SK-N-SH (cell line): Measurements from ENCODE around the gene CAPN10. TPM values are rescaled to one million over a fixed set of nuclear protein-coding genes. Genes with fewer than 3 reads are reported as not detected.

Experiments used
- CTCF ChIA-PET: fragments of 300-600, 350-600 bp; formaldehyde crosslinking; extraction: SDS; loops from one replicate; lab custom pipeline; 2021; lab: Yijun Ruan, JAX
- POLR2A ChIA-PET: fragments of 350-600 bp; sonication (Branson Sonifier 250); formaldehyde crosslinking; extraction: SDS; loops from one replicate; lab custom pipeline; 2020; ENCODE audit warnings: antibody characterized with exemption, inconsistent platforms; lab: Yijun Ruan, JAX
- DNase-seq: peaks from one replicate; pipeline ENCODE4 v3.0.0; 2012
- H2AFZ ChIP-seq: fragments of 200-600 bp; sonication (generic); 2 replicates; pipeline ENCODE4 v1.8.1; 2016; ENCODE audit warnings: antibody characterized with exemption, mild to moderate bottlenecking, low read depth
- H3F3A ChIP-seq: fragments of 200-600 bp; sonication (generic); replicated peaks from 2 replicates; pipeline ENCODE3; 2016; ENCODE audit warnings: antibody characterized with exemption, mild to moderate bottlenecking; ENCODE audit not compliant: insufficient read depth
- H3K27ac ChIP-seq, 2 experiments: fragments of 200-500 bp in 1 of 2; fragments of 200-600 bp in 1 of 2; sonication (Bioruptor generic) in 1 of 2; sonication (generic), shearing (Covaris generic) in 1 of 2; 2 replicates each; pipeline versions ENCODE4 v1.5.1 to v1.6.1; 2014 to 2016; ENCODE audit warnings: low read depth in 2 of 2, inconsistent platforms in 1 of 2, low read length in 1 of 2, mild to moderate bottlenecking in 1 of 2, mixed read lengths in 1 of 2
- H3K27me3 ChIP-seq: fragments of 200-600 bp; sonication (generic), shearing (Covaris generic); 2 replicates; pipeline ENCODE4 v1.6.1; 2016; ENCODE audit warnings: mixed run types; ENCODE audit not compliant: insufficient read depth
- H3K36me3 ChIP-seq, 2 experiments: fragments of 200-500 bp in 1 of 2; fragments of 200-600 bp in 1 of 2; sonication (Bioruptor generic) in 1 of 2; sonication (generic) in 1 of 2; replicated peaks in 1 of 2; 2 replicates each; pipeline versions ENCODE3 to v1.5.1; 2014 to 2016; ENCODE audit warnings: low read length in 1 of 2, mild to moderate bottlenecking in 1 of 2; ENCODE audit not compliant: insufficient read depth in 2 of 2, control insufficient read depth in 1 of 2
- H3K4me1 ChIP-seq, 2 experiments: fragments of 200-500 bp in 1 of 2; fragments of 200-600 bp in 1 of 2; sonication (Bioruptor generic) in 1 of 2; sonication (generic), shearing (Covaris generic) in 1 of 2; 2 replicates each; pipeline versions ENCODE4 v1.5.1 to v1.6.1; 2014 to 2016; ENCODE audit warnings: low read depth in 1 of 2, low read length in 1 of 2, mixed run types in 1 of 2; ENCODE audit not compliant: insufficient read depth in 2 of 2, control insufficient read depth in 1 of 2
- H3K4me2 ChIP-seq: fragments of 200-600 bp; sonication (generic), shearing (Covaris generic); 2 replicates; pipeline ENCODE4 v1.6.1; 2017; ENCODE audit warnings: mixed run types
- H3K4me3 ChIP-seq, 2 experiments: fragments of 200-500 bp in 1 of 2; fragments of 200-600 bp in 1 of 2; sonication (Bioruptor generic) in 1 of 2; sonication (generic), shearing (Covaris generic) in 1 of 2; 2 replicates each; pipeline versions ENCODE4 v1.5.1 to v1.8.1; 2014 to 2016; ENCODE audit warnings: low read depth in 2 of 2, inconsistent platforms in 1 of 2, low read length in 1 of 2, mild to moderate bottlenecking in 1 of 2, mixed read lengths in 1 of 2, moderate library complexity in 1 of 2
- H3K79me2 ChIP-seq: fragments of 200-600 bp; sonication (generic); 2 replicates; pipeline ENCODE4 v1.8.1; 2017; ENCODE audit warnings: mild to moderate bottlenecking; ENCODE audit not compliant: insufficient read depth
- H3K9ac ChIP-seq: fragments of 200-600 bp; sonication (generic); 2 replicates; pipeline ENCODE4 v1.6.1; 2017; ENCODE audit warnings: mixed run types
- H3K9me2 ChIP-seq: fragments of 200-600 bp; sonication (generic); 2 replicates; pipeline ENCODE4 v1.6.1; 2017; ENCODE audit warnings: mixed run types
- H3K9me3 ChIP-seq: fragments of 200-600 bp; sonication (generic); 2 replicates; pipeline ENCODE4 v1.6.1; 2017; ENCODE audit warnings: mixed run types, mild to moderate bottlenecking, moderate library complexity
- H4K20me1 ChIP-seq: fragments of 200-600 bp; sonication (generic); 2 replicates; pipeline ENCODE4 v1.6.1; 2017; ENCODE audit warnings: mild to moderate bottlenecking, mixed run types; ENCODE audit not compliant: insufficient read depth
- CHD2 ChIP-seq: fragments of 150-350 bp; IDR thresholded peaks from 2 replicates; pipeline ENCODE4 v1.6.1; 2018; ENCODE audit warnings: low read length; ENCODE audit not compliant: partially characterized antibody
- ELF1 ChIP-seq: IDR thresholded peaks from 2 replicates; pipeline ENCODE4 v1.4.0; 2012
- EP300 ChIP-seq, 2 experiments: IDR thresholded peaks; 2 replicates each; pipeline versions ENCODE4 v1.4.0 to v1.6.1; 2012; ENCODE audit warnings: borderline replicate concordance in 1 of 2, low read depth in 1 of 2, low read length in 1 of 2
- FOSL2 ChIP-seq: IDR thresholded peaks from 2 replicates; pipeline ENCODE4 v1.4.0; 2012; ENCODE audit warnings: low read depth, mild to moderate bottlenecking, moderate library complexity, borderline replicate concordance
- GABPA ChIP-seq: IDR thresholded peaks from 2 replicates; pipeline ENCODE4 v1.4.0; 2012; ENCODE audit warnings: low read depth, mild to moderate bottlenecking
- JUND ChIP-seq: IDR thresholded peaks from 2 replicates; pipeline ENCODE4 v1.4.0; 2012
- NFIC ChIP-seq: IDR thresholded peaks from 2 replicates; pipeline ENCODE4 v1.4.0; 2012; ENCODE audit warnings: borderline replicate concordance
- RAD21 ChIP-seq: IDR thresholded peaks from 2 replicates; pipeline ENCODE4 v1.6.1; 2012; ENCODE audit warnings: mild to moderate bottlenecking, low read length
- RFX5 ChIP-seq: IDR thresholded peaks from 2 replicates; pipeline ENCODE4 v1.6.1; 2012; ENCODE audit warnings: mild to moderate bottlenecking, improper control_type of control experiment, low read length
- SIN3A ChIP-seq: IDR thresholded peaks from 2 replicates; pipeline ENCODE4 v1.6.1; 2012; ENCODE audit warnings: low read depth, mild to moderate bottlenecking, low read length, moderate library complexity, borderline replicate concordance
- TAF1 ChIP-seq: IDR thresholded peaks from 2 replicates; pipeline ENCODE4 v1.6.1; 2012; ENCODE audit warnings: low read depth, mild to moderate bottlenecking, low read length, moderate library complexity, borderline replicate concordance
- TCF12 ChIP-seq: IDR thresholded peaks from 2 replicates; pipeline ENCODE4 v1.4.0; 2012
- TEAD4 ChIP-seq: IDR thresholded peaks from 2 replicates; pipeline ENCODE4 v1.4.0; 2012; ENCODE audit warnings: mild to moderate bottlenecking, borderline replicate concordance; ENCODE audit not compliant: insufficient read depth
- ZBTB33 ChIP-seq: IDR thresholded peaks from 2 replicates; pipeline ENCODE4 v1.4.0; 2012; ENCODE audit warnings: low read depth, borderline replicate concordance
- WGBS: methylation state at CpG from one replicate; pipeline ENCODE4 v1.1.6; 2017; ENCODE audit warnings: low lambda C conversion rate; 5-methylcytosine and 5-hydroxymethylcytosine counted together
- polyA plus RNA-seq, 3 experiments: library from polyadenylated mRNA; depleted of rRNA; stranded (reverse); fragments of >200 nt; gene quantifications; 2 replicates each; pipeline ENCODE4 v1.2.3, GENCODE V29; 2012
- TF ChIP-seq, protein P1 (sequence below): fragments of 150-350 bp; IDR thresholded peaks from 2 replicates; pipeline ENCODE4 v1.6.1; 2017; ENCODE audit warnings: antibody characterized with exemption, low read length, low read depth, borderline replicate concordance
- TF ChIP-seq, protein P2 (sequence below): IDR thresholded peaks from 2 replicates; pipeline ENCODE4 v1.4.0; 2012; ENCODE audit warnings: low read depth, borderline replicate concordance

Gene CAPN10
- polyA plus RNA-seq, 1 of the 3 experiments (the other 2 are of a cell fraction): 24.0 TPM

DNA sequence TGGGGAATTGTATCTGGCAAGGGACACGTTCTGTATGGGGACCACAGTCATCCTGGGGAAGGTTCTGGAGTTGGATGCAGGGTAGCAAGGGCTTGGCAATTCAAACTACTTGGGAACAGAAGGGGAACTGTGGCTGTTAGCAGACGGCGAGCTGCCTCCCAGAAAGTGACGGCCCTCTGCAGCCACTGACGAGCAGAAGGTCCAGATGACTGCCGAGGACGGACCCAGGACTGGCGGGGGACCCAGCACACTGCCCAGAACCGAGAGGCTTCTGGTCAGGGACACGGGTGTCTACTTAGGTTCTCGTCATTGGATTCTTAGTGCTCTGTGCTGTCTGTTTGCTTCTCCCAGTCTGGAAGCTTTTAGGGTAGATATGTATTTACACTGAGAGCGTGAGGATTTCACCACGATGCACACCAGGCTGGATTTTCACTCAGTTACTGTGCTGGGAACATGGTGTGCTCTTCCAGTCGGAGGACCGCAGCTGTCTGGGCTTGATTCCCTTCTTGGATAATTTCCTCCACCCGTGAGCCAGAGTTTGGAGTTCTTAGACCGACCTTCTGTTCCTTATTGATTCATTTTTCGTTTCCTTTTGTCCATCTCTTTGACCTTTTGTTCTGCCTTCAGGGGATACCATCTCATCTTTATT lies 52.1 kb downstream of the CAPN10 start:
- Histone ChIP-seq H3K79me2 (no peaks in the 10 kb centered on the region), H3K4me2 (no peak overlapping the region), H3K36me3 (no peaks in the 10 kb centered on the region), H3K27me3 (no peaks in the 10 kb centered on the region), H4K20me1 (no peaks in the 10 kb centered on the region), H3K9me3 (no peaks in the 10 kb centered on the region), H3F3A (no peaks in the 10 kb centered on the region), H2AFZ (no peak overlapping the region)
- CTCF ChIA-PET: interaction anchor here (1.0 to 1.8 kb wide), 3 partner anchors 17 to 202 kb away, joined by 3 to 5 read pairs (median 3); no protein-coding TSS in a partner anchor
- TF ChIP-seq TAF1 (no peak), FOSL2 (no peak), SIN3A (no peak), GABPA (no peak), NFIC (no peak), ELF1 (no peak), RFX5 (no peak), EP300 (IDR thresholded peaks at IDR 0.05; ENCODE audit: borderline replicate concordance in 1 of 2, low read depth in 1 of 2, low read length in 1 of 2) (no peak), RAD21 (no peak), CHD2 (no peak), JUND (no peak), ZBTB33 (no peak), TEAD4 (no peak), TCF12 (no peak)
- TF ChIP-seq, protein P1, sequence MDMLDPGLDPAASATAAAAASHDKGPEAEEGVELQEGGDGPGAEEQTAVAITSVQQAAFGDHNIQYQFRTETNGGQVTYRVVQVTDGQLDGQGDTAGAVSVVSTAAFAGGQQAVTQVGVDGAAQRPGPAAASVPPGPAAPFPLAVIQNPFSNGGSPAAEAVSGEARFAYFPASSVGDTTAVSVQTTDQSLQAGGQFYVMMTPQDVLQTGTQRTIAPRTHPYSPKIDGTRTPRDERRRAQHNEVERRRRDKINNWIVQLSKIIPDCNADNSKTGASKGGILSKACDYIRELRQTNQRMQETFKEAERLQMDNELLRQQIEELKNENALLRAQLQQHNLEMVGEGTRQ: no peak
- TF ChIP-seq, protein P2, sequence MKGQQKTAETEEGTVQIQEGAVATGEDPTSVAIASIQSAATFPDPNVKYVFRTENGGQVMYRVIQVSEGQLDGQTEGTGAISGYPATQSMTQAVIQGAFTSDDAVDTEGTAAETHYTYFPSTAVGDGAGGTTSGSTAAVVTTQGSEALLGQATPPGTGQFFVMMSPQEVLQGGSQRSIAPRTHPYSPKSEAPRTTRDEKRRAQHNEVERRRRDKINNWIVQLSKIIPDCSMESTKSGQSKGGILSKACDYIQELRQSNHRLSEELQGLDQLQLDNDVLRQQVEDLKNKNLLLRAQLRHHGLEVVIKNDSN: no peak
- TF ChIP-seq, all 33 proteins: peak for 0
- Histone ChIP-seq H3K4me3 (no peak overlapping the region), H3K9ac (no peak overlapping the region), H3K9me2 (no peaks in the 10 kb centered on the region), H3K4me1 (no peaks in the 10 kb centered on the region; a peak in 1 of 4 replicates), H3K27ac (no peak overlapping the region)
- 24% methylated on average over 10 of the region's 18 CpGs for WGBS
- no peak for DNase-seq
- POLR2A ChIA-PET: no interaction called here
